Activated CD8-positive, alpha-beta memory T cell treated with anti-CD3 and anti-CD28 coated beads for 48 hours (primary cell): ENCODE results near the gene INPP4A.
"Not testable (repeated sequence)": the region's sequence is repeated elsewhere in the genome, so short reads cannot be mapped to it uniquely, and the experiment has no call there.

Source experiments
- DNase-seq, 3 experiments: peaks; one replicate each; pipeline ENCODE4 v3.0.0-alpha.2; 2020; ENCODE audit warnings: low read depth in 2 of 3, low spot score in 2 of 3

The INPP4A gene

DNA sequence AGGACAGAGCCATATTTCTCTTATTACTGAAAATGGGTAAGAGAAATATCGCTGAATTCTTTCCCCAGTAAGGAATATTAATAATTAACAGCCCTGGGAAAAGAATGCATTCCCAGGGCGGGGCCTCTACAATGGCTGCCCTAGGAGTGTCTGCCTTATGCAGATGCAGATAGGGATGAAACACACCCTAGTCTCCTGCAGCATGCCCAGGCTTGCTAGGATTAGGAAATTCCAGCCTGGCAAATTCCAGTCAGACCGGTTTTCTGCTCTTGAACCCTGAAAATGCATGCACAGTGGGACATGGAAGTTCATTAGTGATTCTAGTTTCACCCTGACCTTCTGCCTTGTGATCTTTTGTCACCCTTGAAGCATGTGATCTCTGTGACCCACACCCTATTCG lies 9.0 kb upstream of the INPP4A start:
- not testable (repeated sequence) for DNase-seq

DNA sequence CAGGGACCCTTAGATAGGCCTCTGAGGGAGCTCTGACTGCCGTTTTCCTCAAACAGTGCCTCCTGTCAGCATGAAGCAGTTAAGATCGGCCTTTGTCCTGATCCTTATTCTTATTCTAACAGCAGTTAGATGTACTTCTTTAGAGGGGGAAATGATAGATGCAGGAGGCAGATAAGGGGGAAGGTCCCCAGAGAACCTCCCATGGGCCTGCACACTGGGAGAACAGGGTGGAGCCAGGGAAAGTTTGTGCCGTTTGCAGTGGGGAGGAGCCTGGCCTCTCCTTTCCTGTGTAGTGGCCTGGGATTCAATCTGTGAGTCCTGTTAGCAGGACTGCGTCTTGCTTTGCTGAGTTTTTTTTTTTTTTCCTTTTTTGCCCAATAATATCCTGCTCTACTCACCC lies 7.9 kb upstream of the INPP4A start:
- DNase-seq, result no peak

DNA sequence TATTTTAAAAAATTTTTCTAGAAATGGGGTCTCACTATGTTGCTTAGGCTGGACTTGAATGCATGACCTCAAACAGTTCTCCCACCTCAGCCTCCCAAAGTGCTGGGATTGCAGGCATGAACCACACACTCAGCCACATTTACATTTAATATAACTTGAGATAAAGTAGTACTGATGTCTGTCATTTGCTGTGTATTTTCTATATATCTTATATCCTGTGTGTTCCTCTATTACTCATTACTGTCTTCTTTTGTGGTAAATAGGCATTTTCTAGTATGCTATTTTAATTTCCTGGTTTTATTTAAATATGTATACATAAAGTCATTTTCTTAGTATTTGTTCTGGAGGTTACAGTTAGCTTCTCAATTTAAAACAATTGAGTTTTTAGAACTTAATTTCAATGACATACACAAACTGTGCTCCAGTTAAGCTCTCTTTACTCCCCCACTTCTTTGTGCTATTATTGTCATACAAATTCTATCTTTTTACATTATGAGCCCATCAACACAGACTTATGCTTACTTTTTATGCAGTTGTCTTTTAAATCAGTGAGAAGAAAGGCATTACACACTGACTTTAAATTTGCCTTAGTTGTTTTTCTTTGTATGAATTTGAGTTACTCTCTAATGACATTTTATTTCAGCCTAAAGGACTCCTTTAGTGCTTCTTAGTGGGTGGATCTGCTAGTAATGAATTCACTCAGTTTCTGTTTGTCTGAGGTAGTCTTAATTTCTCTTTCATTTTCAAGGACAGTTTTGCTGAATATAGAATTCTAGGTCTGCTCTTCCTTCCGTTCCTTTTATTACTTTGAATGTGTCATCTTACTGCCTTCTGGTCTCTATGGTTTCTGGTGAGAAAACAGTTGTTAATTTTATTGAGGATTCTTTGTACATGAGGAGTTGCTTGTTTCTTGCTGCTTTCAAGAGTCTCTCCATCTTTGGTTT lies 6.2 kb upstream of the INPP4A start:
- no peak for DNase-seq

DNA sequence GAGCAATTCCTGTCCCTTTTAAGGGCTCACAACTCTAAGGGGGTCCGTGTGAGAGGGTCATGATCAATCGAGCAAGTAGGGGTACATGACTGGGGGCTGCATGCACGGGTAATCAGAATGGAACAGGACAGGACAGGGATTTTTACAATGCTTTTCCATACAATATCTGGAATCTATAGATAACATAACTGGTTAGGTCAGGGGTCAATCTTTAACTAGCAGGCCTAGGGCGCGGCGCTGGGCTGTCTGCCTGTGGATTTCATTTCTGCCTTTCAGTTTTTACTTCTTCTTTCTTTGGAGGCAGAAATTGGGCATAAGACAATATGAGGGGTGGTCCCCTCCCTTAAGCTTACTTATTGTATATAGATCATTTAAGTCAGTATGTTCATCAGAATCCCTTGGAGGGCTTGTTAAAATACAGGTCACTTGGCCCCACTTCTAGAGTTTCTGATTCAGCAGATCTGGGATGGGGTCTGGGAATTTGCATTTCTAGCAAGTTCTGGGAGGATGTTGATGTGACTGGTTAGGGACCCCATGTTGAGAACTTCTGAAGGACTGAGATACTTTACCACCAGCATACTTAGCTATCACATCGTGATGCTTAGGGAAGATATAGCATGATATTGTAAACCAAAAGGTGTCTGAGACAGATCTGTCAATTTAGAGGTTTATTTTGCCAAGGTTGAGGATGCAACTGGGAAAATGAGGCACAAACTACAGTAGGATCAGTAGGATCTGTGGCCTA lies 2.8 kb upstream of the INPP4A start:
- no peak for DNase-seq

DNA sequence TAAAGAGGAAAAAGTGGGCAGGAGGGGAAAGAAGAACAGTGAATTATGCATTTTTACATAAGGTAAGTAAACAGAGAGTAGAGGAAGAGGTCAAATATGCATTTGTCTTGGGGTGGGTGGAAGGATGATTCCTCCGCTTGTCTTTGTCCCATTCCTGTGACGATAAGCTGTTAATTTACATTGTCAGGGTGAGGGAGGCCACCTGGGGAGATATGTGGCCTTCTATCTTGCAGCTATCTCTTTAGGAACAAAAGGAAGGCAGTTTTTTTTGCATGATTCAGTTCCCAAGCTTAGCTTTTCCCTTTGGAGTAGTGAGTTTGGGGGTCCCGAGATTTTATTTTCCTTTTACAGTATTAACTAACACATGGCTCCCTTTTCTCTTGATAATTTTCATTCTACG lies 2.2 kb upstream of the INPP4A start:
- DNase-seq, result no peak

DNA sequence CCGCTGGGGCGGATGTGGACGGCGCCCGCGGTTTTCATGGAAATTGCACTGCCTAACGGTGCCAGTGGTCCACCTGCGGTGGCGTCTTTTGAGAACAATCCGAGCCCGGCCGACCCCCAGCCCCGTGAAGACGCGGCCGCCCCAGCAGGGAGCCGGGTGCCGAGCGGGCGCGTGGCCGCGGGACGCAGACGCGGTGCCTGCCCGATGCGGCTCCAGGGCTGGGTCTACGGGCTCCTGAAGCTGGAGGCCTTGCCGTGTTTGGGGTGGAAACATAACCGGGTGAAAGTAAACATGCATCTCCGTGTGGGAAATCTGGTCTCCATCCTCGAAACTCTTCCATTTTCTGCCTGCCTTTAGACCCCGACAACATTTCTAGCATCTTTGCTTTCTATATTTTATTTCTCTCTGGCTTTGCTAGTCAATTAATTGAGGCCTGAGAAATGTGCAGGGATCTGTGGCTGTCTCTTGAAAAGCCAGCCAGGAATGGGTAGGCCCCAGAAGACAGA lies 572 bp downstream of the INPP4A start:
- no peak for DNase-seq

DNA sequence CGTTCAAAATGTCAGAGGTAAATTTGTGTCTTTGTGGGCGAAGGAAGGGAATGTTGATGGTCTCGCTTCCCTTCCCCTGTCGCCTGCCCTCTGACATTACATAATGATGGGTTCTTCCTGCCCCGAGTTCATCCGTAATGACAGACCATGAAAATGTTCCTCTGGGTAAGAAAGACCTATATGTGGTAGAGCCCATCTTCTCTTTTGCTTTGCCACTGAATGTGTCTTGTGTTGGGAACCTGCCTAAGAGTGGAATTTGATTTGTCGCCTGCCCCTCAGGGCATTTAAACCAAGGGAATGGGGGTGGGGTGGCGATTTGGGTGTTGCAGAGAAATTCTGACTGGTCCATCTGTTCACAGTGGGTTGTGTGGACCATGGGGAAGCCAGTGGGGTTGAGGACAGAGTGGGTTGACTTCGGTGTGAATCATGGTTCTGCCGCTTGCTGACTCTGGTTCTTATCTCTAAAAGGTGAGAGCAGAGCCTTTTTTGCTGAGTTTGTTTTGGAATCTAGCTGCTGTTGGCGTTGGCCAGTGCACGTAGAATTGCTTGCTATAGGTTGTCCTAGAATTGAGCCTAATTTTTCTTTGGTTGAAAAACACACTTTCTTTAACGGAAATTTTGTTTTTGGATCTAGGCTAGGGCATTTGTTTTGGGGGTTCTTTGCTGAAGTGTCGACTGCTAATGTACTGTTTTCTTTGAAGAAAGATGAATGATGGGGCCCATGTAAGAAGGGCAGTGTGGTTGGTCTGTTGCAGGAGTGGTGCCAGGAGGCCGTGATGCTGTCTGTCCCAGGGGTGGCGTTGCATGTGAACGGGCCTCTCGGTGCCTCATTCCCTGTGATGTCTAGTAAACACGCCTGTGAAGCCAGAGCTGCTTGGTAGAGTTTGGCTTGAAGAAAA lies 1.3 kb downstream of the INPP4A start:
- DNase-seq, result no peak

DNA sequence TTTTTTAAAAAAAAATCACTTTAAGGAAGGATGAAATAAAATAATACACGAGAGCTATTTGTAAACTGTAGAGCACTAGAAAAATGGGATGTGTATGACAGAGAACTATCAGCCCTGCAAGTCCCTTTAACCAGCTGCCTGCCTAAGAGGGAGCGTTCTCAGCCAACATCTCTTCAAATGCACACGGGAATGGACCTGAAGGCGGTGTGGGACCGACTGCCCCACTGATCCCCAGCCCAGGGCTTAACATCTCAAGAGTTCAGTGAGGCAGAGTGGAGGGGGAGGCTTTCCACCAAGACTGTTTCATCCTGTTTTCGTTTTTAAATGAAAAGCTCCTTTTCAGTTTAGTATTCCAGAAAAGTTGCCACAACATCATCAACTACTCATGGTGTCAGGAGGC lies 2.2 kb downstream of the INPP4A start:
- no peak for DNase-seq

DNA sequence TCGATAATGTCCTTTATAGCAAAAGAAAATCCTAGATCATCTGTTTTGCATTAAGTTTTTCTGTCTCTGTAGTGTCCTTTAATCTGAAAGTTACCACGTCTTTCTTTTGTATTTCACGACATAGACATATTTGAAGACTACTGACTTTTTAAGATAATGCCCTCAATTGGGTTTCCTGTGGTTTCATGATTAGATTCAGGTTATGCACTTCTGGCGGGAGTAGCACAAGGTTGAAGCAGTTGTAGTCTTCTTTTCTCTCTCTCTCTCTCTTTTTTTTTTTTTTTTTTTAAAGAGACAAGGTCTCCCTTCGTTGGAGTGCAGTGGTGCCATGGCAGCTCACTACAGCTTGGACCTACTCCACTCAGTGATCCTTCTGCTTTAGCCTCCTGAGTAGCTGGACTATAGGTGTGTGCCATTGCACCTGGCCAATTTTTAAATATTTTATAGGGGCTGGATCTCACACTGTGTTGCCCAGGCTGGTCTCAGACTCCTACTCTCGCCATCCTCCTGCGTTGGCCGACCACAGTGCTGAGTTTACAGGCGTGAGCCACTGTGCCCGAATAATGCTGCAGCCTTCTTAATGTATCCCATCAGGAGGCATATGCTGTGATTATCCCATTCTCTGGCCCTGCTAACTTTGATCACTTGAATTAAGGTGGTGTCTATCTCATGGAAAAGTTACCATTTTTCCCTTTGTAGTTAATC lies 3.9 kb downstream of the INPP4A start:
- no peak for DNase-seq

DNA sequence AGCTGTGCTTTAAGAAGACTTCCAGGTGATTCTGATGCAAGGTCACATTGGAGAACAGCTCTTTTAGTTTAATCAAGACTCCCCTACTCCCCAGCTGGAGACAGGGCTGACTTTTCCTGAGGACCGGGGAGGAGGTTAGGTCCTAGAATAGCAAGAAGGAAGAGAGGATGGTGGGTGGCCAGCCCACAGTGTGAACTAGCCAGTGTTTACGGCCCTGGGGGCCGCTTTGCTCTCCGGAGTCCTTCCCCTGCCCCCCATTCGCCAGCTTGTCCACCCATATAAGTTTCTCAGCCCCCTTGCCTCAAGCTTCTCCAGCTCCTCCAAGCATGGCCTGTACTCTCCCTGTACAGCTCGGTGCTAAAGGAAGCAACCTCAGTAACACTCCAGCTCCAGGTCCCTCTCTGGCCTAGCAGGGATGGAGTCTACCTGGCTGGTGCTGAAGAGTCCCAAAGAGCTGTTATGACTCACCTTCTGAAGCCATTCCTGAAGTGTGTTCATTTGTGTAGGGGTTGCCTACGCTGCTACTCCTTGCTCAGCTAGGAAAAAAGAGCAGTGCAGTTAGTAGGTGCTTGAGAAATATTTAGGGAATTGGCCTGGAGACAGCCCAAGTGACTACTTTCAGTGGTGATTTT lies 7.9 kb downstream of the INPP4A start:
- DNase-seq, result no peak

DNA sequence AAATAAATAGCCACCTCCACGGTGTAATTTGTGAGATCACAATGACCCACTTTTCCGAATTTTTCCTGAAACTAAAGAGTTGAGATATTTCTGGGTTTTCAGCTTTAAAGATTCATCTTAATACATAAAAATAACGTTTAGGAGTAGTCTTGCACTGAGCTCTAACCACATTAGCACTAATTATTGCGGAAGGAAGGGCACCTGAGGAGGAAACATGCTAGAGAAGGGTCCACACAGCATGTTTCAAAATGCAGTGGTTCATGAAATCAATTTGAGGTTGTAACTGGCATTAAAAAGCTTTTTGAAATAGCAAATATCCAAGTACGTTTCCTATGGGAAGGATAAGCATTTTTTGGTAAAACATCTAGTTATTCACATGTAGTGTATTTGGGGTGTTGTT lies 8.4 kb downstream of the INPP4A start:
- DNase-seq, result no peak

DNA sequence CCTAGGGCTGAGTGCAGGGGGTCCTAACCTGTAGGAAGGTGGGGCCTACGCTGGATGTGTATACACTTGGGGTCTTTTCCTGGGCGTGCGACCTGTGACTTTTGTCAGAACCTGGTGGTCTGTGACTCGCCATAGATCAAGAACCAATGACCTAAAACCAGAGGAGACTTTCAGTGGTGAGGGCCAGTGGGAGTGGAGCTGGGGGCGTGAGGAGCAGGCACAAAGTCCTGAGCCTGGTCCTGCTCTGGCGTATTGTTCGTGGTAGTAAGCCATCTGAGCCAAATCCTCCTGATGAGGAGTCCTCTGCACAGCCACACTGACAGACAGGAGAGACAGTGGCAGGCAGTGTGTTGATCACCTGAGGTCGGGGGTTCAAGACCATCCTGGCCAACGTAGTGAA lies 8.9 kb downstream of the INPP4A start:
- no peak for DNase-seq

DNA sequence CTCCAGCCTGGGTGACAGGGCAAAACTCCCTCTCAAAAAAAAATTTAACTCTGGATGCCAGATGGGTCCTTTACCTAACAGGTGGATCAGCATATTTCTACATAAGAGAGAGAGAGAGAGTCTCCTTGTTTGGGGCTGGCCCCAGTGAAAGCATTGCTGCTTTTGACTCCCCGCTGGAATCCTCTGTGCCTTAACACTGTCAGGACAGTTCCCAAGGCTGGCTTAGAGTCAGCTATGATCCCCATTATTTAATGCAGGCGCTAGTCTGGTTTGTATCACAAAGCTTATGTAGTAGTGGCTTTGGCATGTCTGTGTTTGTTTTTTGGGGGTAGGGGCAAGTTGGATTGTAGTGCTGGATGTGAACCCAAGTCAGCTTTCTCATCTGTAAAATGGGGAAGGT lies 9.4 kb downstream of the INPP4A start:
- DNase-seq, result no peak

DNA sequence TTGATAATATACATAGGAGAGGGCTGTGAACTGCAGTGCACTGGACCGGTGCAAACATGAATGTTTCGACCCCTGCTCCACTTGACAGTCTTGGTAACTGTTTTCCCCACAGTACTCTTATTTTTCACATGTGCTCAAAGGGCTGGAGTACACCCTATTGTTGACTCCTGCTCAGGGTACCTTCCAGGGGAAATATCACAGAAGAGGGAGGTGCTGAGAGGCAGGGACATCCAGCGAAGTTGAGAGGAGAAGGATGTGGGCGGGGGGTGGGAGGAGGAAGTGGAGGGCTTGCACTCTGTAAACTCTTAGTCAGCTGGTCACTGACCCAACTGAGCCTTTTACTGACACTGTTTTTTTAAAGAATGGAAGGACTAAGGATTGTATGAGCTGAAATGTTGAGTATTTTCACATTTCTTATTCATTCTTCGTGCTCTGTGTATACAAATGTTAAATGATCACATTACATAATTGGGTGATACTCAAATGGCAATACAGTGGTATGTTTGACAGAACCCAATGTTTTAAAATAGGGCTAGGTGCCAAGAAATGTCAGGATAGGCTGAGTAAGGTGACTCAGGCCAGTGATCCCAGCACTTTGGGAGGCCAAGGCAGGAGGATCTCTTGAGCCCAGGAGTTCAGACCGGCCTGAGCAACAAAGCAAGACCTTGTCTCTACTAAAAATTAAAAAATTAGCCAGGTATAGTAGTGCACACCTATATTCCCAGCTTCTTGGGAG lies 10.0 kb downstream of the INPP4A start:
- no peak for DNase-seq

DNA sequence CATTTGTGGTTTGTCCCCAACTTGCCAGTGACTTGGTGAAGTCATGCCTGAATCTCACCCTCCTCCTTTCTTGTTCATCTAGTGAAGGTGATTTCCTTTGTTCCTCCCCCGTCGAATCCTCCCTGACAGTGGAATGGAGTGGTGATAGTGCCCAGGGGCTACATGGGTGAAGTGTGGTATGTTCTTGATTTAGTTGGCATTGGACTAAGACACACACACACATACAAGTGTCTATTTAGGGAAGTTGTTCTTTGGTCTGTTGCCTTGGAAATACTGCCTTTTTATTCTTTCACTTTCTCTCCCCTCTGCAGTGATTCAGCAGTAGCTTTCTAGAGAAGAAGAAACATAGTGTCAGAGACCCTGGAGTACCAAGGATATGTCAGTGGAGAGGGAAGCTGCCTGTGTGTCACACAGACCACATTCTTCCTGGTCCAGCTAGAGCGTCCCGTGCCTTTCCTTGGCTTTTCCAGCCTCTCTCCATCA lies 10.9 kb downstream of the INPP4A start:
- DNase-seq, result no peak

DNA sequence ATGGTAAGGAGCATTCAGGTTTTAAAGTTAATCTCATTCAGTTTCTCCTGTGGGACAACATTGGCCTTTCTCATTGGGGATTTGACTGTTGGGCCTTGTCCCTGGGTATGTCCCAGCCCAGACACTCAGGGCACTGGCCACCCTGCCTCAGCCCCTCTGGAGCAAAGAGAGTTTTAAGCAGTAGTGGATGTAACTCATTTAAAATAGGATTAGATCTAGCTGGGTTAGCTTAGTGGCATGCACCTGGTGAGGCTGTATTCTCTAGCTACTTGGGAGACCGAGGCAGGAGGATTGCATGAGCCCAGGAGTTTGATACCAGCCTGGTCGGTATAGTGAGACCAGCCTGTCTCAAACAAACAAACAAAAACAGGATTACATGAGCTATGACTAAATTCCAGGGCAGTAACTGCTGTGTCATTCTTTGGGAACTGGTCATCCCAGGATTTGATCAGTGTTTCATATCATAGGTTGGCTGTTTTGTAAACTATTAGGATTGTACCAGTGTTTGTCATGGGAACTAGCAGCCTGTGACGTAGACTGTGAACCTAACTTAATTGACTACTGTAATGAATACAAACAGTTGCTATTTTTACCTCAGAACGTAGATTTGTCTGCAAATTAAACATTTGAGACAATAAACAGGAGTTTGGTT lies 12.5 kb downstream of the INPP4A start:
- no peak for DNase-seq

DNA sequence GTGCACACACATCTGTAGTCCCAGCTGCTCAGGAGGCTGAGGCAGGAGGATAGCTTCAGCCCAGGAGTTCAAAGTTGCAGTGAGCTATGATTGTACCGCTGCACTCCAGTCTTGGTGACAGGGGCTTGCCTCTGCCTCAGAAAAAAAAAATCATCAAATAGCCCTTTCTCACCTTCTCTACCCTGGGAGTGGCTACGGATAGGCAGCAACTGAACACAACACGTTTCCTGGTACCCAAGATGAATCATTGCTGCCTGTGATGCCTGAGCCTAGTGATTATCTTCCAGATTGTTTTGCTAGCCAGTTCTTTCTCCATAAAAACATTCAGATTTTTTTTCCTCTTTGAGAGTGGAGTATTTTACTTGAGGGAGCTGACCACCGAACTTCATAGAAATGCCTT lies 13.5 kb downstream of the INPP4A start:
- DNase-seq, result no peak

DNA sequence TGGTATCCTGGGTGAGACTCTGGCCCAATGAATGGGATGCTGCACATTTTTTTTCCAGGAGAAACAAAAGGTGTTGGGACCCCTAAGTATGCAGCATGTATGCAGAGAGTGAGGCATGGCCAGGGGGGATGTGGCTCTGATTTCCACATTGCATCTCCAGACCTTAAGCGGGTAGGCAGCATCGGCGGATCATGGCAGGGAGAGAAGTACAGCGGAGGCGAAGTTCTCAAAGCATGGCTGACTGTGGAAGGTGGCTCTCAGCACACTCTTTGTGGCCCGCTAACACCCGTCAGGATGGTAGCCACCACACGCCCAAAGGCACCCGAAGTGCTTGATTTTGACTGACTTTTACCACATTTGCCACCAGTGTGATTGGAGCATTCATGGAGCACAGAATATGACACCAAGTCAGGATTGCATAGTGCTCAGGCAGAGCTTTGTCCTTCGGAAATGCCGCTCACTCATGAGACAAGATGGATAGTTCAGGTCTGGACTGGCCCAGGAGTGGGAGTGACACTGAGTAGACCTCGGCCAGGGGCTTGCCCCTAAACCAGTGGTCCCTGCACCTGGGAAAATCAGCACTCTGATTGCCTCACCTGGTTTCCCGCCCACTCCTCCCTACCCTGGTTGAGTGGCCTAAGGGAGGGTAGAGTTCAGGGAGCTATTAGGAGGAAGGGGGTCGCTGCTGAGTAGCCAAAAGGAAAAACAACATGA lies 14.2 kb downstream of the INPP4A start:
- no peak for DNase-seq
